GM21526 (cell line): Measurements from ENCODE around the gene C16orf78.

Experiments
- ATAC-seq: cut with Tn5 transposase; IDR thresholded peaks from one replicate; pipeline ENCODE4 v1.9.1; 2021; ENCODE audit warnings: moderate library complexity; ENCODE audit not compliant: unreplicated experiment, low FRiP score

C16orf78 gene, protein sequence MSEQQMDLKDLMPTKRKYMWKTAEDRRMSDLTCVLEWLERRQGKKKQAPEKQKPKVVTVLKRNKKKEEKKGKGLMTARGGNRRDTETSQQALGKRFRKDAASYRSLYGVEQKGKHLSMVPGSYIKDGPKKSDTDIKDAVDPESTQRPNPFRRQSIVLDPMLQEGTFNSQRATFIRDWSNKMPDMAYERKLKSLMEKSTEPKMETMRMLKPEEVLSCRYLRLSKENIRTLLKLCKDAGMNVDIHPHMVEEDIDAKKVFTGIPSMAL

DNA sequence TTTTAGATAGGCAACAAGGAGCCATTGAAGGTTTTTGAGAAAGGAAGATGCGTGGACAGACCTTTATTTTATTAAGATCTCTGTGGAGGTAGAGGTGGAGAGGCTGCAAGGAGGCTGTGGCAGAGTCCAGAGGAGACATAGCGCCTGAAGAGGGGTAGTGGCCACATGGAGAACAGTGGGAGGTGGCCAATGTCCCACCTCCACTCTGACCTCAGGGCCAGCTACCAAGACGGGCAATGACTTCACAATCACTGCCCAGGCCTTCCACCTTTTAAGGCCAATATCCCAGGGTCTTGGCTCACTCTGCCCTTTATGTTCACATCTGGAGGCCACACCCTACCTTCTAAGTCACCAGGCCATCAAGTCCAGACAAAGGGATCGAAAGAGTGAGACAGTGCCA lies at the start of gene C16orf78:
Gene C16orf78 (plus strand): TSS at position 301 of the 400 bp plus-strand sequence. CDS start 136 bp downstream, outside the sequence.
- no peak for ATAC-seq

DNA sequence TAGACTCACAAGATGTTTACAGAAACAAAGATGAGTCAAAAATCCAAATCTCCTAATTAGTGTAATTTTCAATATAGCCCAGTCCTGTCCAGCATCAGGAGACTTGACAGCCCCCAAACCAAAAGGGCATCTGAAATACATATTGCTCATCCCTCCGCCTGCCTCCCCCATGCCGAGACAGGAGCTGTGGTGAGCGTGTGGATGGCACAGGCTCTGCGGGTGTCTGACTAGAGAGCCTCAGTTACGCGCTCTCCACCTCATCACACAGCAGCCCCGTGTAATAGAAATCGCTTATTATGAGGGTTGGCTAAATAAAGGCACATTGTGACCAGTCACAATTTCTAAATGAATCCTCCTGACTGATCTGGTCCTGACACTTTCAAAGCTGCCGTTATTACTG lies 48.9 kb upstream of the C16orf78 start:
- ATAC-seq, result no peak

DNA sequence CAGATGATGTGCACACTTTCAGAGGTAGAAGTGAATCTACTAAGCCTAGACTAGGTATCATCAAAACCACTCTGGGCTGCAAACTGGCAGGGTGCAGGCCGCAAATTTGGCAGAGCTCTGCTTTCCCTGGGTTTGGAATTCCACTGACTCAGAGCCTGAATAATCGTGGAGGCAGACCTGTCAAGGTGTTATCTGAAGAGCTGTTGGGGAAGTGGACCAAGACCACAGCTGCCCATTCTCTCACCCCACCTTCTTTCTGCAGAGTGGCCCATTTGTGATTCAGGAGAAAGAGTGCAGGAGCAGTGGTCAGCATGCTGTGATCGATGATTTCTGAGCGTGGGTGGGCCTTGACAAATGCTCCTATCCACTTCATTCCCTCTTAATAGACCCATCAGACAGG lies 46.1 kb upstream of the C16orf78 start:
- no peak for ATAC-seq

DNA sequence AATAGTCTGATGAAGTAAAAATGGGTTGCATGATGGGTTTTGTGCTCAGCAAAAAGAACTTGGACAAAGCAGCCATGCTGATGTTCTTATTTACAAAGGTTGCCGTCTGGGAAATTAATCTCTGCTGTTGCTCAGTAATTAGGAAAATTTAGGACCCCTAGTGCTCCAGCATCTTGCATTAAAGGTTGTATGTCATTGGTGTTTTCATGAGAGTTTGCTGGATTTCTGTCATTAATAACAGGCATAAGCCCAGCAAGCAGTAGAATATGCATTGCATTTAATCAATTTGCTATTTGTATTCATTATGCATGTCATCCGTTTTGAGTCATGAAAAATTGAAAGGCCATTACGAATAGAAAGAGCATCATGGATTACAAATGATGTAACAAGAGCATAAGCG lies 45.3 kb upstream of the C16orf78 start:
- no peak for ATAC-seq

DNA sequence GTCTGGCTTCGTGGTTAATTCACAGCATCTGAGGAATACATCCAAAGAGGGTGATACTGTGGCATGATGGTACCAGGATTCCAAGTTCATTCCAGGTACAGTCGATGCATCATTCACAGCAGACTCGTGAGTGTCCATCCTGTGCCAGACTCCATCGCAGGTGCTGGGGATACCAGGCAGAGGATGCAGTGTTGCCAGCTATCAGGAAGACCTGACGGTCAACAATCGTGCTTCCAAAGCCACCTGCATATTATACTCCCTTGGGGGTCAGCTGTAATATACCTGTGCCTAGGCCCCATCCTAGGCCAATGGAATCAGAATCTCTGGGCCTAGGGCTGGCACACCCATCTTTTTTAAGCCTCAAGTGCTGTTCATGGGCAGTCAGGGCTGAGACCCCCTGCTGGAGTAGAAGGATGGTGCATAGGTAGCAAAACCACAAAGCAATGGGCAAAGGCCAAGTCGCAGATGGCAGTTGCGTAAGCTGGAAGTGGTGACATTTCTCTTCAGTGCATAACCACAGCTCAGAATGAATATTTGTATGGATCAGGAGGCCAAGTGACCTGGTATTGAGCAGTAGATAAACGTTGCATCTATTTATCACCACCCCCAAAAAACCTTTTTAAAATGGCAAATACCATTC lies 42.9 kb upstream of the C16orf78 start:
- ATAC-seq, result no peak

DNA sequence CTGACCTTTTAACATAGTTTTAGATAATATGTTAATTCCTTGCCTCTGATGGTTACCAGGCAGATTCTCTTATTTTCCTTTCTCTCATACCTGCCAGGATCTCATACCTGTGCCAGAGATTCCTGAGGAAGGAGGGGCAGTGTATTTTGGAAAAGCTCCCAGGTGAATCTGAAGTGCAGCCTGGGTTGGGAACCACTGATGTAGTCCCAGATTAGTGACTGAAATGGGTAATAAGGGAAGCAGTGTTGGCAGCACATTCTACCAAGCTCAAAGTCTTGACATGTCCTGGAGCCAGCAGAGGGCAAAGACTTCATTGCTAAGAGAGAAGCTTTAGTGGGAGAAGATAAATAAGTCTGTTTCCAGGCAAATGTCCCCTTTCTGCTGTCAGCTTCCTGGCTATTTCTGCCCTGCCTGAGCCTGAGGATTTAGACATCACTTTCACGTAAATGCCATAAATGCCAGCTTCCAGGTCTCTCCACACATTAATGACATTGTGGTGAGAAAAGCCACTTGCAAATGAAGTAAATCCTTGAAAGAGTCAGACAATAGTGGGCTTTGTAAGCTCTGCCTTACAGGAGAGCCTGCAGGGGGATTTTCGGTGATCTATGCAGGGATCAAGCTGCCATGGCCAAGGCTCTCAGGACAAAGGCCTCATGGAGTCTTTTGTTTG lies 40.9 kb upstream of the C16orf78 start:
- no peak for ATAC-seq

DNA sequence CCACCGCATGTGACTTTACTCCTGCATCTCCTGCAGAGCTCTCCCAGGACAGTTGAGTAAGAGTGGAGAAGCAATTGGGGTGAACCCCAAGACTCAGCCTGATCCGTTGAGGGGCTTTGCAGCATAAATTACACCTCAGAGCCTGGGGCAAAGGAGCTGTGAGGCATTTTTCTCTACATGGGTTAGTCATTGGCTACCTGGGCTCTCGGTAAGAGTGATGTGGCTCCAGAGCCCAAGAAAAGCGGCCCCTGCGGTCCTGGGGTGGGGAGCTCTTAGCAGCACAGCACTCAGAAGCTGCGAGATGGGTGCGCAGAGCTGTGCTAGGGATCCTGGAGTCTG lies 40.4 kb upstream of the C16orf78 start:
- ATAC-seq, result no peak

DNA sequence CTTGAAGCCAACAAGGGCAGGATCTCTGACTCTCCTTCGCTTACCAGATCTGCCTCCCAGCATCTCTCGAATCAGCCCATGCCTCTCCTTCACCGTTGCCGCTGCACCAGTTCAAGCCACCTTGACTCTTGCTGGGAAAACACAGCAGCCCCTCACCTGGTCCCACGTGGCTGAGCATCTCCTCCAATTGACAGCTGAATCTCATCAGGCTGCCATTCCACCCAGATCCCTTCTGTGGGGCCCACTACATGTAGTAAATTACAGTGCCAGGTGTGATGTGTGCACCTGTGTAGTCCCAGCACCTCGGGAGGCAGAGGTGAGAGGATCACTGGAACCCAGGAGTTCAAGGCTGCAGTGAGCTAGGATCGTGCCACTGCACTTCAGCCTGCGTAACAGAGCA lies 37.8 kb upstream of the C16orf78 start:
- ATAC-seq, result no peak

DNA sequence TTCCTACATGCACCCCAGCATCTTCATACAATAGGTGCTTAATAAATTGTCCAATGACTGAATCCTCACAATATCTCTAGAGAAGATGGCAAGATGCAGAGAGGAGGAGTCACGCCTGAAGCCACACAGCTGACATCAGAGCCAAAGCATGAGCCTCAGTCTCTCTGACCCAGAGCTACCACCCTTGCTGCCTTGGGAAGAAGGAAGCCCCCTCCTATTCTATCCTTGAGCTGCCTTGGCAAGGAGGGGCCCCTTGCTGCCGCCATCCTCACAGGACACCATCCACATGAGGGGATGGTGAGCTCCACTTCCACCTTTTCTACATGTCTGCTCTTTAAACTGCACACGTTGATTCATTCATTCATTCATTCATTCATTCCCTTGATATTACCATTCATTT lies 37.0 kb upstream of the C16orf78 start:
- ATAC-seq, result no peak

DNA sequence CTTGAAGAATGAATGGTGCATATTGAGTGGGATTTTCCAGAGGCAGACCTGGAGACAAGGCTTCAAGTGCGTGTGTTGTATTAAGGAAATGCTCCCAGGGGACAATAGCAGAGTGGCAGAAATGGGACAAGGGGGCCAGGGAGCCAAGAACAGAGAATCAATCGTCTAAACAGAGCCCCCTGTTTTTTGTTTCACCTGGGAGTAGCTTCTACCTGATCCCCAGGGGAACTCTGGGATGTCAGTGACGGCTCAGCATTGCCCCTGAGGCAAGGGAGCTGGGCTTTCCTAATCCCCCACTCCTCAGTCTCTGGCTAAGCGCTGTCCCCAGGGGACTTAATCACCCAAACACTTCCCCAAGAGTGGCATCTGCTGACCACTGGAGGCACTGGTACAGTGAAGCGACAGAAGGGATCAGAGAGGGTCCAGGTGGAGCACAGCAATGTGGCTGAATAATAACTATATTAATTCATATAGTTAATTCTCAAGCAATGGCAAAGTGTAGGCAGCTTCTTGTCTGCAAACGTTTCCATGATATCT lies 35.7 kb upstream of the C16orf78 start:
- ATAC-seq, result no peak

DNA sequence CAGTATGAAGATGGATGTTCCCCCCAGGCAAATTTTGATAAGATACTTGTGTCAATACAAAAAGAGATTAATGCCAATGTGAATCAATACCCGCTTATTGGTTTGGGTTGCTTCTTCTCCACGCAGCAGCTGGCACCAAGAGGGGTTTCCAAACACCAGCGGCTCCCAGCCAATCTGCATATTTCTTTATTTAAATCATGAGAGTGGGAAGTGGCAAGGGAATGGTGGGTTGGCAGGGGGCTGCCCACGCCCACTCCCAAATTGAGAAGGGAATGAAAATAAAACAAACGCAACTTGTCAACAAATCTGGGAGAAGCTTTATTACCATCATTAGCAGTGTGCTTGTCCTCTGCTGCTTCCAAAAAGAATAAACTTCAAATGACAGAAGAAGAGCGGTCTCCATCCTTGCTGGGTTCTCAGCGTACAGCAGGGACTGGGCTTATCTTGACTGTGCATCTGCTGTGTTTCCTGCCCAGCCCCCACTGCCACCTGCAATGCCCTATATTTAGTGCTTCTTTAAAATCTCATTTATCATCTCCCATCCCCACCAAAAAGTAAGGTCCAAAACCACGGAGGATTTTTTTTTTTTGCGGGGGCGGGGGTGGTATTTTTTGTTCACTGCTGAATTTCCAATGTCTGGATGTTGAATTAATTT lies 34.9 kb upstream of the C16orf78 start:
- ATAC-seq, result no peak

DNA sequence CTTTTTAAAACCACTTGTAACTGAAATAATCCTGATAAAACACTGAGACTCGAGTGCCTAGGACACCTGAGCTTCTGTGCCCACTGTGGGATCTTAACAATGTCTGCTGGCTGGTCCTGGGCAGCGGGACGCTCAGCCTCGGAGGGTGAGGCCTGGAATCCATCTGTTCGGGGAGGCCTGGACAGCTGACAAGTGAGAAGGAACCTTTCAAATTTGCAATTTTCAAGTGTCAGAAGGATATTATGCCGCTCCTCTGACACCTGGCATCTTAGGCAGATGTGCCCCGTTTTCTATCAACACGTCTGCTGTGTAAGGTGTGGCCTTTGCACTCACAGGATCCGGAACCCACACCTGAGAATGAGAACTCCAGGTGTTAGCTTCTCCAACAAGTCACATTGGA lies 33.1 kb upstream of the C16orf78 start:
- no peak for ATAC-seq

DNA sequence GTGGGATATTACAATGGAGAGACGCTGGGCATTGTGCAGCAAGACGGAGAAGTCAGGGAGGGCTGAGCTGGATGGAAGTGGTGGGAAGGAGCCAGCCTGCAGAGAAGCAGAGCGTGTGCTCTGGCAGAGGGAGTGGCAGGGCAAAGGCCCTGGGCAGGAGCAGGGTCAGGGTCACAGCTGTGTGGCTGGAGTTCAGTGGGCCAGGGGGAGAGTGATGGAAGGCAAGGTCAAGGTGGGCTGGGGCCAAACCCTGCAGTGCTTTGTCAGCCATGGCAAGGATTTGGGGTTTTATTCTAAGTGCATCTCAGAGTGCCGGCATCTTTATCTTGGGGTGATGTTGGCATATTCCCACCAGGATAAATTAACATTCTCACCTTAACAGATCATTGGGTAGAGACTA lies 31.9 kb upstream of the C16orf78 start:
- no peak for ATAC-seq

DNA sequence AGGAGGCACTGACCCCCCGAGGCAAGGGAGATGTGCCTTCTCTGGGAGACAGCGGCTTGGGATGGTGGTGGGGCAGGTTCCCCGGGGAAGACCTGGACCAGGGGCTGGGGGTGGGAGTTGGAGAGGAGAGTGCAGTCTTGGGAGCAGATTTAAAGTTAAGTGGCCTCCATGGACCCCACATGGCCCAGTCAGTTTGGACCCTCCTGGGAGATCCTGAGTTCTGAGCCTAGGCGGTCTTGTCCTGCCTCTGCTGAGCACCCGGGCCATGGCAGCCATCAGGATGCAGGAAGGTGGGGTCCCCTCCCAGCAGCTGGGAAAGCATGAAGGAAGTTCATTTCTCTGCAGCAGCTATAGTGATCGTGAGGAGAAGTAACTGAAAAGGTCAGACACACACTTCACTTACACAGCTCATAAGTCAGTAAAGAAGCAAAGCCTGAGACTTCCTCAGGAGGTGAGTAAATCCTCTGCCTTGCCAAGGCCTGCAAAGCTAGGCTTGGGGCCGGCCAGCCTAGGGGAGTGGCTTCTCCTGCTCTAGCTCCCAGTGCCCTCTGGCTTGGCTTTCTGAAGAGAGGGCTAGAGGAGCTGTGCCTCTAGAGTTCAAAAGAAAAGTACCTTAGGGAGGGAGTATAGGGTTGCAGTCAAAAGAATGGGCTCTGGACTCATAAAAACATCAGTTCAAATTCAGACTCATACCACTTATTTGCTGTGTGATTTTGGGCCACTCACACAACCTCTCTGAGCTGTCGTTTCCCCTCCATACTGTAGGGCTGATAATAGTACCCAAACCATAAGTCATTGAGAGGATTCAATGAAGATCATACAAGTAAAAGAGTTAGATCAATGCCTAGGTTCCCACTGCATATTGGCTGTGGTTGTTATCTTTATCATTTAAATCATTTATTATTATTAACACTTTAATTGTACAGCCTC lies 31.0 kb upstream of the C16orf78 start:
- ATAC-seq, result no peak

DNA sequence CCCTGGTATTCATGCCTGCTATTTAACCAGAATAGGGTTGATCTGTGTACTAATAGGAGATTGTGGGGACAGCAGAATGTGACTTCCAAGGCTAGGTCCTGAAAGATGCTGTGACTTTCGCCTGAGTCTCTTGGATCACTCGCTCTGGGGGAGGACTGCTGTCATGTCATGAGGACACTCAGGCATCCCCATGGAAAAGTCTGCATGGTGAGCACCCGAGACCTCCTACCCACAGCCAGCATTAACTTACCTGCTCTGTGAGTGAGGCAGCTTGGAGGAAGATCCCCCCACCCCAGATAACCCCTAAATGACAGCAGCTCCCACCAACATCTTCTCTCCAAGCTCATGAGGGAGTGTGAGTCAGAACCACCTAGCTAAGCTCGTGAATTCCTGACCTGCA lies 30.3 kb upstream of the C16orf78 start:
- ATAC-seq, result no peak

DNA sequence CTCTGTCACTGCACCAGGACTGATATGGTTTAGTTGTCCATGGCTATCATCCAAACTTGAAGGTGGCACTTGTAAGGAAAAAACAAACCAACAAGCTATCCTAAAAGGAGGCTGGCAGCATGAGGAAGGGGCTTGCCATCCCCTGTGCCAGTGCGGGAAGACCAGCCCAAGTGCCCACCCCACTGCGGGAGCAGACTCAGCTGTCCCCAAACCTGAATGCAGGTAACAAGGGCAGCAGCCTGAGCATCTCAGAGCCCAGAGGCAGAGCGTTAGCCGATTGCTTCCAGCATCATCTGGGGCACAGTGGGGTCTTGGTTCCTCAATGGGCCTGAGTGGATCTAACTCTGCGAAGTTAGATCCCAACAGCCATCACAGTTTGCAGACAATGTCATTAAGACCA lies 29.2 kb upstream of the C16orf78 start:
- ATAC-seq, result no peak

DNA sequence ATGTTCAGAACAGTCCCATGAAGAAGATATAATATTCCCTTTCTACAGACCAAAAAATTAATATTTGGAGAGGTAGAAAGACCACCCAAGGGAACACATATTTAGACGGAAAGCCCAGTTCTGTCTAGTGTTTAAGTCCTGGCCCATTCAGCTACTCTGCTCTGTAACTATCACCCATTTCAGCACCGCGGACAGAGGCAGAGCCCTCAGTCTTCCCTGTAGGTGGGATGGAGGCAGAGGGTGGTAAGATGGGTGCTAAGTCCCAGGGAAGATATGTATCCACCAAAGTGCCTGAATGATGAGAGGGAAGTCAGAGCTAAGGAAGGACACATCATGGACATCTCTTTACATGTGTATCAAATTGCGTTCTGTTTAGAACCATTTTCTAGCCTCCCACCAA lies 27.8 kb upstream of the C16orf78 start:
- ATAC-seq, result no peak

DNA sequence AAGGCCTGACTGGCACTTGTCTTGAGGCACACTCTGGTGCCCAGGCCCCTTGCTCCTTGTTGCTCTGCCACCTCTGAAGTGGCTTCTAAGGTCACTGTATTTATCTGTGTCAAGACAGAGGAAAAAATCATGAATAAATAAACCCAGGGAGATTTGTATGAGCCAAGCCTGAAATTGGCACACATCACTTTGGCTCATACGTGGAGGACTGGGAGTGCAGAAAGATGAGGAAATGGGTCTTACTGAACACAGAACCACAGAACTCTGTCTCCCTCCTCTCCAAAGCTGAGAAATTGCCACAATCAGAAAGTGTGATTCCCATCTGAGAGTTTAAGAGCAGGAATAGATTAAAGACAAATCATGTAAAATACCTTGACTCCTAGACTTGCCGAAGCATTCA lies 27.1 kb upstream of the C16orf78 start:
- no peak for ATAC-seq

DNA sequence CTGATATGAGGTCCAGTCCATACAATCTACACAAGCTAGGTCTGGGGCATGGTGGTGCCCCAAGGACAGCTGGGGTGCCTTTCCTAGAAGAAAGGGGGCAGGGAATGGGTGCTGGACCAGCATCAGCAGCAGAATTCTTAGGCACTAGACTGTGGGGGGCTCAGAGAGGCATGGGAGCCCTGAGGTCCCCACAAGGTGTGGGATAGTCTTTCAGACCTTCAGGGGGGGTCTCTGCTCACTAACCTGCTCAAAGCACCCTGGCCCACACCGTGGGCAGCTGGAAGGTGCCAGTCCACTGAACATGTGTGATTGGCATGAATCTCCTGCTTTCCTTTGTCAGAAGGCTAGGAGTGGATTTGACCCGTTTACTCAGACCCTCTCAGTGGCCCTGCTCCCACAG lies 26.1 kb upstream of the C16orf78 start:
- no peak for ATAC-seq
